ENCODE measurements around the gene MTHFSD.
A peak's percentile ranks its signal among the peaks of the same experiment; 100 is the strongest.

DNA sequence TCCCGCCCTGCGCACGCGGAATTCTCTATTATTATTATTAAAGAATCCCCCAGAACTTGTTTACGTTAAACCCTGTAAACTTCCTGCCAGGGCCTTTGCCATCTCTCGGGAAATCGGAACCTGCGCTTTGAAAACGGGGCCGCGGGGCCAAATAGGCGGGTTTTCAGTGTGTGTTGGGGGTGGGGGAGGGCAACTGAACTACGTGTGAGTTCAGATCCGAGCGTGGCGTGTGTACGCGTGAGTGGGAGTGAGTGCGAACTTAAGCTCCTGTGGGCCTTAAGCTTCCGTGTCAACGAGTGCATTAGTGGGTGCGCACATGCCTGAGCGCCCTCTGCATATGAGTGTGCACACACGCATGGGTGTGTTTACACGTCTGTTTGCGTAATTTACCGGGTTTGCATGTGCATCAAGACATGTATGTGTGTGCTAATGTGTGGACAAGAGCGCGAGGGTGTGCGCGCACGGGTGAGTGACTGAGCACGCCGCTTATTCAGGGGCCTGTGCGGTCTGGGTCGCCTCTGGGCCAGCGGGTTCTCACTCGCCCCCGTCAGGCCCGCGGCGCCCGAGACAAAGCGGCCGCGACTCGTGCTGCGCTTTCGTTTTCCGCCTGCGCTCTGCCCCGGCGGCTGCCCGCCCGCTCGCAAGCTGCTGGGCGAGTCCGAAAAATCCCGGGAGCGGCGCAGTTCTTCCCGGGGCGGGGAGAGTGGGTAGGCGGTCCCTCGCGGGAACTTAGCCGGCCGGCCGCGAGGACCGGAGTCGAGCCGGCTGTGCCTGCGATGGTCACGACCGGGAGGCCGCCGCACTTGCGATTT is 45.9 kb downstream of the MTHFSD start:
- TF ChIP-seq, protein P1, sequence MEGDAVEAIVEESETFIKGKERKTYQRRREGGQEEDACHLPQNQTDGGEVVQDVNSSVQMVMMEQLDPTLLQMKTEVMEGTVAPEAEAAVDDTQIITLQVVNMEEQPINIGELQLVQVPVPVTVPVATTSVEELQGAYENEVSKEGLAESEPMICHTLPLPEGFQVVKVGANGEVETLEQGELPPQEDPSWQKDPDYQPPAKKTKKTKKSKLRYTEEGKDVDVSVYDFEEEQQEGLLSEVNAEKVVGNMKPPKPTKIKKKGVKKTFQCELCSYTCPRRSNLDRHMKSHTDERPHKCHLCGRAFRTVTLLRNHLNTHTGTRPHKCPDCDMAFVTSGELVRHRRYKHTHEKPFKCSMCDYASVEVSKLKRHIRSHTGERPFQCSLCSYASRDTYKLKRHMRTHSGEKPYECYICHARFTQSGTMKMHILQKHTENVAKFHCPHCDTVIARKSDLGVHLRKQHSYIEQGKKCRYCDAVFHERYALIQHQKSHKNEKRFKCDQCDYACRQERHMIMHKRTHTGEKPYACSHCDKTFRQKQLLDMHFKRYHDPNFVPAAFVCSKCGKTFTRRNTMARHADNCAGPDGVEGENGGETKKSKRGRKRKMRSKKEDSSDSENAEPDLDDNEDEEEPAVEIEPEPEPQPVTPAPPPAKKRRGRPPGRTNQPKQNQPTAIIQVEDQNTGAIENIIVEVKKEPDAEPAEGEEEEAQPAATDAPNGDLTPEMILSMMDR (IDR thresholded peaks at IDR 0.05; ENCODE audit: poor library complexity), result no peak
- TF ChIP-seq EZH2phosphoT487 (IDR thresholded peaks at IDR 0.05; ENCODE audit: low read depth, severe bottlenecking, unreplicated experiment), result peak; percentile 68
- TF ChIP-seq EZH2 (IDR thresholded peaks at IDR 0.05; ENCODE audit: borderline replicate concordance), result peak; percentile 78
